CD4-positive, alpha-beta T cell (primary cell): ENCODE data around the gene FKBP4. TPM values are rescaled to one million over a fixed set of nuclear protein-coding genes. Genes with fewer than 3 reads are reported as not detected.

Source experiments
- ATAC-seq: fragments of 200-7000 bp; cut with Tn5 transposase; one replicate; pipeline ENCODE4 v1.10.0; 2022; ENCODE audit warnings: mild to moderate bottlenecking; ENCODE audit not compliant: poor library complexity
- CTCF ChIA-PET: fragments of 350-600 bp; sonication (Branson Sonifier 250); formaldehyde crosslinking; loops from one replicate; lab custom pipeline; 2021; ENCODE audit warnings: antibody characterized with exemption, inconsistent platforms; lab: Charles Lee
- POLR2A ChIA-PET: fragments of 350-600 bp; sonication (Branson Sonifier 250); formaldehyde crosslinking; loops from one replicate; lab custom pipeline; 2021; ENCODE audit warnings: antibody characterized with exemption, inconsistent platforms; lab: Charles Lee
- DNase-seq, 14 experiments: peaks; one replicate each; pipeline ENCODE4 v3.0.0-alpha.2; 2013 to 2020; ENCODE audit warnings: mixed read lengths in 2 of 14
- H3K27ac ChIP-seq, 2 donors: one replicate each; pipeline versions ENCODE4 v1.5.1 to v1.7.0; 2013; ENCODE audit warnings: low read length in 2 of 2, low read depth in 1 of 2, mild to moderate bottlenecking in 1 of 2
- H3K27me3 ChIP-seq, 2 experiments: 1 replicate in 1 of 2; 2 replicates in 1 of 2; pipeline versions ENCODE4 v1.6.1 to v1.7.0; 2013; ENCODE audit warnings: low read length in 2 of 2, control low read depth in 1 of 2, mild to moderate bottlenecking in 1 of 2, moderate library complexity in 1 of 2; ENCODE audit not compliant: insufficient read depth in 2 of 2, control insufficient read depth in 1 of 2
- H3K36me3 ChIP-seq: one replicate; pipeline ENCODE4 v1.6.1; 2013; ENCODE audit warnings: low read length, control low read depth; ENCODE audit not compliant: insufficient read depth
- H3K4me1 ChIP-seq: one replicate; pipeline ENCODE4 v1.6.1; 2013; ENCODE audit warnings: low read length, control low read depth; ENCODE audit not compliant: insufficient read depth
- H3K4me3 ChIP-seq: one replicate; pipeline ENCODE4 v1.5.1; 2013; ENCODE audit warnings: mild to moderate bottlenecking, low read length, moderate library complexity
- H3K9me3 ChIP-seq, 2 experiments: 1 replicate in 1 of 2; 2 replicates in 1 of 2; pipeline versions ENCODE4 v1.6.1 to v1.7.0; 2013; ENCODE audit warnings: low read length in 2 of 2, mild to moderate bottlenecking in 2 of 2, control low read depth in 1 of 2, moderate library complexity in 1 of 2; ENCODE audit not compliant: control insufficient read depth in 1 of 2, insufficient read depth in 1 of 2
- H3K27ac Mint-ChIP-seq: one replicate; pipeline ENCODE4 v1.8.0; 2020; ENCODE audit warnings: mixed read lengths
- H3K27me3 Mint-ChIP-seq: one replicate; pipeline ENCODE4 v1.8.0; 2021; ENCODE audit warnings: mixed read lengths
- H3K36me3 Mint-ChIP-seq: one replicate; pipeline ENCODE4 v1.8.0; 2021; ENCODE audit warnings: low read depth, mixed read lengths
- H3K4me1 Mint-ChIP-seq: one replicate; pipeline ENCODE4 v1.8.0; 2021; ENCODE audit warnings: low read depth, mixed read lengths
- H3K4me3 Mint-ChIP-seq: one replicate; pipeline ENCODE4 v1.8.0; 2020; ENCODE audit warnings: mild to moderate bottlenecking, mixed read lengths
- H3K9me3 Mint-ChIP-seq: one replicate; pipeline ENCODE4 v1.8.0; 2020; ENCODE audit warnings: mixed read lengths
- intact Hi-C, 2 experiments: fragments of 100-400 bp; cut with DNase I in 1 of 2; cut with micrococcal nuclease in 1 of 2; formaldehyde crosslinking; loops; one replicate each; pipeline versions ENCODE4 v1.15.1 to v1.9.0; 2023 to 2025; cut with DNase I, micrococcal nuclease
- total RNA-seq, 174 experiments: library from RNA in 2 of 174; stranded (reverse) in 2 of 174; gene quantifications; one replicate each; pipeline ENCODE4 v1.2.3 and lab custom pipeline; 2021 to 2026
- TF ChIP-seq, protein P1 (sequence below): fragments of 200-600 bp; IDR thresholded peaks from one replicate; pipeline ENCODE4 v1.8.0; 2022; ENCODE audit warnings: antibody characterized with exemption, mild to moderate bottlenecking

Gene FKBP4
- total RNA-seq, 2 experiments from 2014 or later = 35.7 to 40.3 TPM

DNA sequence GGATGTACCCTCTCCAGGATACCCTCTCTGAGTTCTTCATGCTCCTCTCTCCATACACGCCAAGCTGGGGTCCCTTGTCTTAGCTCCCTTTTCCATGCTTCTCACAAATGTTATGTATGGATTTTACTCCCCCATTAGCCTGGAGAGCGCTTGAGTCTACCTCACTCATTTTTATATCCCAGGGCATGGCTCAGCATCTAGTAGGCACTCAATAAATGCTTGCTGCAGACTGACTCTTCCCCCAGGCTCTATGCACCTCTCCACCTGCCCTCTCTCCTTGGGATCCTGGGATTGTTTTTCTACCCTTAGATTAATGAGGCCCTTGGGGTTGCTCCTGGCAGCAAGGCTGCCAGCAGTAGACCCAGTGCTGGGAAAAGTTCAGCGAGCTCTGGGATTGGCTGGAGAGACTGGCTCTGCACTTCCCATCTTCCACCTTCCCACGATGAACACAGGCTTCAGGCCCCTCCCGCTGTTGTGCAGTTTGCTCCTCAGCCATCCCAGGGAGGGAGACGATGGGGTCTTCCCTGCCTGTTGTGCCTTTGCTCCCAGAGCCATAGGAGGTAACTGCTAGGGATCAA lies 37.9 kb downstream of the FKBP4 start:
- no peaks in the 10 kb centered on the region for H3K27me3 Mint-ChIP-seq
- H3K27ac Mint-ChIP-seq = peak overlapping the region; percentile 15
- Histone ChIP-seq H3K9me3 (no peaks in the 10 kb centered on the region), H3K27me3 (no peaks in the 10 kb centered on the region), H3K4me3 (no peak overlapping the region), H3K27ac (no peak overlapping the region), H3K36me3 (peaks cover 15% of the 10 kb centered on the region), H3K4me1 (no peaks in the 10 kb centered on the region)
- intact Hi-C loops = no loop called here
- ChIA-PET POLR2A (interaction anchor here (0.5 kb wide), 1 partner anchor 11 kb away, joined by 5 read pairs; no protein-coding TSS in a partner anchor), CTCF (no interaction called here)
- no peaks in the 10 kb centered on the region for H3K9me3 Mint-ChIP-seq
- no peak for ATAC-seq
- DNase-seq = no peak
- H3K4me1 Mint-ChIP-seq = peaks cover 12% of the 10 kb centered on the region
- H3K36me3 Mint-ChIP-seq = peaks cover 49% of the 10 kb centered on the region
- TF ChIP-seq, protein P1, sequence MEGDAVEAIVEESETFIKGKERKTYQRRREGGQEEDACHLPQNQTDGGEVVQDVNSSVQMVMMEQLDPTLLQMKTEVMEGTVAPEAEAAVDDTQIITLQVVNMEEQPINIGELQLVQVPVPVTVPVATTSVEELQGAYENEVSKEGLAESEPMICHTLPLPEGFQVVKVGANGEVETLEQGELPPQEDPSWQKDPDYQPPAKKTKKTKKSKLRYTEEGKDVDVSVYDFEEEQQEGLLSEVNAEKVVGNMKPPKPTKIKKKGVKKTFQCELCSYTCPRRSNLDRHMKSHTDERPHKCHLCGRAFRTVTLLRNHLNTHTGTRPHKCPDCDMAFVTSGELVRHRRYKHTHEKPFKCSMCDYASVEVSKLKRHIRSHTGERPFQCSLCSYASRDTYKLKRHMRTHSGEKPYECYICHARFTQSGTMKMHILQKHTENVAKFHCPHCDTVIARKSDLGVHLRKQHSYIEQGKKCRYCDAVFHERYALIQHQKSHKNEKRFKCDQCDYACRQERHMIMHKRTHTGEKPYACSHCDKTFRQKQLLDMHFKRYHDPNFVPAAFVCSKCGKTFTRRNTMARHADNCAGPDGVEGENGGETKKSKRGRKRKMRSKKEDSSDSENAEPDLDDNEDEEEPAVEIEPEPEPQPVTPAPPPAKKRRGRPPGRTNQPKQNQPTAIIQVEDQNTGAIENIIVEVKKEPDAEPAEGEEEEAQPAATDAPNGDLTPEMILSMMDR = no peak
- no peak overlapping the region for H3K4me3 Mint-ChIP-seq

DNA sequence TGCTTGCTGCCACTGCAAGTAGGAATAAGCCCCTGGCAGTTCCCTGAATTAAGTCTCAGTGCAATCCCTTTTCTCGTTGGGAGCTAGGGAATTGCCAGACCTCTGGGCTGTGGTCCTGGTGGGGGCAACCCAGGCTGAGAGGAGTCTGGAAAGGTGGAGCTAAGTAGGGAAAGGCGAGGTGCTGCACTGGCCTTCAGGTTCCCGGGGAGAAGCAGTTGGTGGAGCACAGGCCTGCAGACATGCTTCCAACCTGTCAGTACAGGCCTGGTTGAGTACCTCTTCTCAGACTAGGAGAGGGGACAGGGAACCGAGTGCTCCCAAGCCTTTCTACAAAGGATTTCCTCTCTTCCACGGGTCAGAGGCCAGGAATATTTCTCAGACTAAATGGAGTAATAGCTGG lies 38.6 kb downstream of the FKBP4 start:
- peaks cover 51% of the 10 kb centered on the region for H3K36me3 Mint-ChIP-seq
- H3K4me1 Mint-ChIP-seq = peaks cover 12% of the 10 kb centered on the region
- ChIA-PET CTCF (no interaction called here), POLR2A (interaction anchor here (0.5 kb wide), 1 partner anchor 12 kb away, joined by 5 read pairs; no protein-coding TSS in a partner anchor)
- H3K9me3 Mint-ChIP-seq = no peaks in the 10 kb centered on the region
- H3K27me3 Mint-ChIP-seq = no peaks in the 10 kb centered on the region
- intact Hi-C loops = no loop called here
- TF ChIP-seq, protein P1 = no peak
- no peak overlapping the region for H3K27ac ChIP-seq
- H3K27me3 ChIP-seq = no peaks in the 10 kb centered on the region
- DNase-seq = no peak
- H3K4me1 ChIP-seq = no peaks in the 10 kb centered on the region
- no peak overlapping the region for H3K4me3 Mint-ChIP-seq
- no peak overlapping the region for H3K4me3 ChIP-seq
- peaks cover 15% of the 10 kb centered on the region for H3K36me3 ChIP-seq
- no peak for ATAC-seq
- no peaks in the 10 kb centered on the region for H3K9me3 ChIP-seq
- H3K27ac Mint-ChIP-seq = no peak overlapping the region

DNA sequence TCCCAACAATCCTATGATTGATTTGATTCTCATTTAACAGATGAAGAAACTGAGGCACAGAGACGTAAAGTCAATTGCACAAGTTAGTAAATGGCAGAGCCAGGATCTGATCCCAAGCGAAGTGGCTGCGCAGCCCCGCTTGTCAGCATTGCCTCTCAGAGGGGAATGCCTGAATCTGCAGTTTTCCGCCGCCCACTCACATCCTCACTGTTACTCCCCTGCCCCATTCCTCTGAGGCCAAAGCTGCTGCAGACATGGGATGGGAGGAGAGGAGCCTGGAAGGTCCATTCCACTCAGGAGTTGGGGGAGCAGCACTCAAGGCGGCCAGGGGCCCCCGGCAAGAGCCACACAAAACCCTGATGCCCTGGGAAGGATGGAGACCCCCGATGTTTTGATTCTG lies 39.0 kb downstream of the FKBP4 start:
- POLR2A ChIA-PET = no interaction called here
- Mint-ChIP-seq H3K36me3 (peaks cover 50% of the 10 kb centered on the region), H3K4me1 (peaks cover 12% of the 10 kb centered on the region), H3K27ac (no peak overlapping the region), H3K27me3 (no peaks in the 10 kb centered on the region), H3K4me3 (no peak overlapping the region), H3K9me3 (no peaks in the 10 kb centered on the region)
- Histone ChIP-seq H3K36me3 (peaks cover 18% of the 10 kb centered on the region), H3K27ac (no peak overlapping the region), H3K4me1 (no peaks in the 10 kb centered on the region), H3K27me3 (no peaks in the 10 kb centered on the region), H3K9me3 (no peaks in the 10 kb centered on the region), H3K4me3 (no peak overlapping the region)
- no peak for ATAC-seq
- intact Hi-C loops = no loop called here
- CTCF ChIA-PET = no interaction called here
- DNase-seq = no peak
- TF ChIP-seq, protein P1 = no peak
